Spinal cord (tissue), 10 donors: Measurements from ENCODE around the gene MRPL24. TPM values are rescaled to one million over a fixed set of nuclear protein-coding genes. Genes with fewer than 3 reads are reported as not detected.

Source experiments
- DNase-seq, 6 donors: peaks; one replicate each; pipeline versions ENCODE4 v3.0.0 to v3.0.0-alpha.2; 2013 to 2015; ENCODE audit warnings: low spot score in 6 of 6, low read depth in 4 of 6
- H3K27ac ChIP-seq: one replicate; pipeline ENCODE4 v1.5.1; 2013; ENCODE audit warnings: low read depth, low read length, control low read depth
- H3K27me3 ChIP-seq: one replicate; pipeline ENCODE4 v1.6.1; 2013; ENCODE audit warnings: low read length; ENCODE audit not compliant: control insufficient read depth, insufficient read depth
- H3K36me3 ChIP-seq: one replicate; pipeline ENCODE4 v1.6.1; 2013; ENCODE audit warnings: low read length; ENCODE audit not compliant: control insufficient read depth, insufficient read depth
- H3K4me1 ChIP-seq: one replicate; pipeline ENCODE4 v1.6.1; 2013; ENCODE audit warnings: low read length; ENCODE audit not compliant: control insufficient read depth, insufficient read depth
- H3K4me3 ChIP-seq: one replicate; pipeline ENCODE4 v1.5.1; 2013; ENCODE audit warnings: low read depth, low read length, control low read depth
- H3K9me3 ChIP-seq: one replicate; pipeline ENCODE4 v1.6.1; 2013; ENCODE audit warnings: low read length; ENCODE audit not compliant: control insufficient read depth, insufficient read depth
- WGBS: methylation state at CpG from one replicate; pipeline ENCODE4 v1.1.5; 2013; ENCODE audit warnings: missing lambda C conversion rate; ENCODE audit not compliant: insufficient coverage; 5-methylcytosine and 5-hydroxymethylcytosine counted together
- polyA plus RNA-seq, 2 donors: library from polyadenylated mRNA; unstranded; fragments of 120-200 nt; gene quantifications; one replicate each; pipeline ENCODE4 v1.2.1, GENCODE V29; 2013; ENCODE audit not compliant: insufficient read length in 2 of 2
- total RNA-seq, 2 donors: library from RNA; depleted of rRNA in 1 of 2; stranded (reverse); fragments of 120-200 nt in 1 of 2; fragments of >200 nt in 1 of 2; gene quantifications; one replicate each; pipeline versions ENCODE4 v1.2.3 to v1.2.4, GENCODE V29; 2013 to 2014
- donor health status: healthy.

MRPL24 gene
- total and polyA plus RNA-seq, 4 donors = 22.9 to 61.1 (median 57.2) TPM

DNA sequence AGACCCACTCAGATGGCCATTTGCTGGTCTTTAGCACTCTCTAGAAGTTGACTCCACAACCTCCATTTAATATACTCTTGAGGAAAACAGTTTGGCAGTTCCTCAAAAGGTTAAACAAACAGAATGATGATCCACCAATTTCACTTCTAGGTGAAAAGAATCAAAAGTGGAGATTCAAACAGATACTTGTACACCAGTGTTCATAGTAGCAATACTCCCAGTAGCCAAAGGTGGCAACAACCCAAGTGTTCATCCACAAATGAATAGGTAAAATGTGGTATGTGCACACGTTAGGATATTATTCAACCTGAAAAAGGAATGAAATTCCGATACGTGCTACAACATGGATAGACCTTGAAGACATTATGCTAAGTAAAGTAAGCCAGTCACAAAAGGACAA, 32.7 kb upstream of the MRPL24 start:
- WGBS = no CpG with 5 or more reads among the region's 3 CpGs
- no peaks in the 10 kb centered on the region for H3K27me3 ChIP-seq
- H3K4me1 ChIP-seq = peaks cover 12% of the 10 kb centered on the region
- DNase-seq = no peak
- H3K36me3 ChIP-seq = peaks cover 8% of the 10 kb centered on the region
- no peak overlapping the region for H3K27ac ChIP-seq
- no peak overlapping the region for H3K4me3 ChIP-seq
- no peaks in the 10 kb centered on the region for H3K9me3 ChIP-seq

DNA sequence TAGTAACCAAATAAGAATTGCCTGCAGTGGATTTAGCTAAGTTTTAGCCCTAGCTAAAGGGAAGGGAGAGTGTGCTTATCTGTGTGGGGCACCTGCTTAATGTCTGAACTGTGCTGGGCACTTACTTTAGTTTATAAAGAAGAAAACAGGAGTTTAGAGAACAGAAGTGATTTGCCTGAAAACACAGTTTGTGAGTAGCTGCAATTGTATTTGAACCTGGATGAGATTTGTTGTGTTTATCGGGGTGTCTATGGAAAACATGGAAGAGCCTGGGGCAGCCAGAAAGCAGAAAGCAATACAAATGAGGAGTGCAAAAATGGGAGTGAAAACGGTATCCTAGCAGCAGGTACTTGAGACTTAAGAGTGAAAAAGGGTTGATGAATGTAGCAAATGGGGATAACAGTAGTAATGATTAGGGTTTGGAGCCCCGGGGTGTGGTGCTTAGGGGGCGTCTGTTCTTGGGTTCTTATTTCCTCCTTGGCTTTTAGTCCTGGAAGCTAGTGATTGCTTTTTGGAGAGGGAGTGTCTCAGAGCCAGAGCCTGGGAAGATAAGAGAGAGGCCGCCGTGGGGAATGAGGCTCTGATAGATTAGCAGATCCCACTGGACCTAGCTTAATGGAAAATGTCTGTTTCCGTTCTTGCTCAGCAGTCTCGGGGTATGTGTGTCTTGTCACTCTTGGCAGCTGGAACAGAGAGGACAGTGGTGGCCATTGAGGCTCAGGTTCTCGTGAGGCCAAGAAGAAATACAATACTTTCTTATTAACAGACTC, 32.0 kb upstream of the MRPL24 start:
- Histone ChIP-seq H3K36me3 (peaks cover 8% of the 10 kb centered on the region), H3K4me1 (peaks cover 18% of the 10 kb centered on the region), H3K27me3 (no peaks in the 10 kb centered on the region), H3K27ac (no peak overlapping the region), H3K4me3 (no peak overlapping the region), H3K9me3 (no peaks in the 10 kb centered on the region)
- peak in 1 of 6 donors; percentile 17 for DNase-seq
- 55% methylated on average over 7 of the region's 9 CpGs for WGBS

DNA sequence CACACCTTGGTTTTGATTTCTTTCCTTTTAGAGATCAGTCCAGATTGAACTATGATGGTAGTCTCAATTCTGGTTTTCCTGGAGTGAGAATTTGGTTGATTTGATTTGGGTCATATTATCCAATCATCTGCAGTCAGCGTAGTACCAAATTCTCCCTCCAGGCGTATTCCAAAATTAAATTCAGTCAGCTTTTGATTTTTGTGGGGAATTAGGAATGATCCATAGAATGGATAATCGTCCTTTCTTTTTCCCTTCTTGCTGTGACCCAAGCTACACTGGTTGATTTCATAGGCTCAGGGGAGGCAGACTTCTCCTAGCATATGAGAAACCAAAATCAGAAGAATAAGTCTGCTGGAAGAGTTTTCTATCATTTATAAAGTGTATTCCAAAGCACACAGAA, 31.3 kb upstream of the MRPL24 start:
- Histone ChIP-seq H3K27ac (no peak overlapping the region), H3K4me3 (no peak overlapping the region), H3K36me3 (peaks cover 8% of the 10 kb centered on the region), H3K27me3 (no peaks in the 10 kb centered on the region), H3K9me3 (no peaks in the 10 kb centered on the region), H3K4me1 (peaks cover 20% of the 10 kb centered on the region)
- no peak for DNase-seq
- WGBS = no CpG with 5 or more reads among the region's 3 CpGs

DNA sequence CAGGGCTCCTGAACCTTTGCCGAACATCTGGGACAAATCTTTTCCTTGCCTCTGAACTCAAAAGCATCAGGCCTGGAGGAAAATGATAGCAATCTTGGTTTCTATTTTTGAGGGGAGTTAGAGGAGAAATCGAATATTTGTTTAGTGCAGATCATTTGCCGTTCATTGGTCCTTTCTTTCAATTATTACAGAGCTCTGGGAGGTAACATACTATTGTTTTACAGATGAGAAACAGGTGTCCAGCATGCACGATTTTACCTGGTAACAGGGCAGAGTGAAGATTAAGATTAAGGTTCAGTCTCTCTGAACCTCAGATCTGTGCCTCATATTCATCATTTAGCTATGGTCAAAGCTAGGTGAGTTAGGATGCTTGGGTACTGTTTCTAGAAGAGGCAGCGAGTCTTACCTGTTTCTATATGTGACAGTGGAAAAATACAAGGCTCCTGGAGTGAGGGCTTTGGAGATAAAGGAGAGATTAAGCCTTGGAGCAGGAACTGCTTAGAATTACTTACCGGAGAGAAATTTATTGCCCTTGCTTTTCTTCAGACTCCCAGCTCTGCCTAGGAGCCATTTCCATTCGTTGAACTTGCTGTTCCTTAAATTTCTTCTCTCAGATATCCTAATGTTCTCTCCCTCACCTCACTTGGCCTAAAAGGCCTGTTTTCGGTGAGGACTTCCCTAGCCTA, 27.9 kb upstream of the MRPL24 start:
- H3K36me3 ChIP-seq = peaks cover 8% of the 10 kb centered on the region
- peak overlapping the region; percentile 99 for H3K4me3 ChIP-seq
- H3K9me3 ChIP-seq = no peaks in the 10 kb centered on the region
- H3K4me1 ChIP-seq = peaks cover 20% of the 10 kb centered on the region
- WGBS = 80% methylated on average over 1 of the region's 8 CpGs
- DNase-seq = no peak
- H3K27ac ChIP-seq = no peak overlapping the region
- no peaks in the 10 kb centered on the region for H3K27me3 ChIP-seq

DNA sequence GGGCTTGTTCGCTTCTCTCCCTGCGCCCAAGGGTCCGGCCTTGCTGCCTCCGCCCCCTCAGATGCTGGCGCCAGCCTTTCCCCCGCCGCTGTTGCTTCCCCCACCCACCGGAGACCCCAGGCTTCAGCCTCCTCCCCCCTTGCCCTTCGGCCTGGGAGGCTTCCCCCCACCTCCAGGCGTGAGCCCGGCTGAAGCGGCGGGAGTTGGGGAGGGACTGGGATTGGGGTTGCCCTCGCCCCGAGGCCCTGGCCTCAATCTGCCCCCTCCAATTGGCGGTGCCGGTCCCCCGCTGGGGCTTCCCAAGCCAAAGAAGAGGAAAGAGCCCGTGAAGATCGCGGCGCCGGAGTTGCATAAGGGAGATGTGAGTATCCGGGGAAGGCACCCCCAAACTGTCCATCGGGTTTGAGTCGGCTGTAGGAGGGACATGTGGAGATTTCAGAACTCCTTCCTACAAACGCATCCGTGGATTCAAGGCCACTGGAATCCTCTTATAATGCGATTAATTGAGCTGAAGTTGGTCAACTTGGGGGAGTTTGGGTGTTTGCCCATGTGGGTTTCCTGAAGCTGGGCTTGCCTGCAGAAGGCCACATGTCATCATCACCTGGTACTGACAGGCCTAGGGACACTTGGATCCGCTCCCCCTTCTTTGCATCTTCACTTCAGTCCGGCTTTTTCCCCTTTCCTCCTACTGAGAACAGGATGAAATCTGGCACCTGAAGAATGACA, 27.2 kb upstream of the MRPL24 start:
- H3K4me3 ChIP-seq = peak overlapping the region; percentile 99
- peaks cover 20% of the 10 kb centered on the region for H3K4me1 ChIP-seq
- no peaks in the 10 kb centered on the region for H3K9me3 ChIP-seq
- no peak for DNase-seq
- H3K27me3 ChIP-seq = no peaks in the 10 kb centered on the region
- peak overlapping the region; percentile 98 for H3K27ac ChIP-seq
- peaks cover 8% of the 10 kb centered on the region for H3K36me3 ChIP-seq
- 0% methylated on average over 12 of the region's 31 CpGs for WGBS

DNA sequence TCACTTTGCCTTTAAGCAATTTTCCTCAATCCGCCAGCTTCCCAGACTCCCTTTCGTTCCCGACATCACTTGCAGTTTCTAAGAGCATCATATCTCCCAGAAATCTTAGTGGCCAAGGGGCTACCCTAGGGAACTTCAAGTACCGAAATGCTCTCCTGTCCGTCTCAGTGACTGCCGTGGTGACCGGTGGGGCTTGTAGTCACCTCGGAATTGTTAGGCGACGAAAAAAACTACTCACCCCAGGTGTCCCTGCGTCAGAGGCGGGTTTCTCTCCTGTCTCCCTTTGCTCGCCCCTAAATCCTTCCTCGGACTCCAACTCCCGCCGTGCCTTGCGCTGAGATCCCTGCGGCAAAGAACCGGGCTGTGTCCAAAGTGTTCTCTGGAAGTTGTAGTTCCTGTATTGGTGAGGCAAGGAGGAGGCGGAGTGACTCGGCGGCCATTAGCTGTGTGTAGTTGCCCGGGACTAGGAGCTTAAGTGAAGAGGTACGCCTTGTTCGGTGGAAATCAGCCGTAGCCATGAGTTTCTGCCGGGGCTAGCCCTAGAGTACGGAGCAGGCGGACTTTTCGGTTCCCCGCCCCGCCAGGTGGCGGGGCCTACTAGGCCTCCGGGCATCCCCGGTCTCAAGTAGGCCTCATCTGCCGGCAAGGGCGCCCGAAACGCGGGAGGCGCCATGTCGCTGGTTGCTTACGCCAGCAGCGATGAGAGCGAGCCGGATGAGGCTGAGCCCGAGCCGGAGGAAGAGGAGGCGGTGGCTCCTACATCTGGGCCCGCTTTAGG, 26.4 kb upstream of the MRPL24 start, which contains the start of gene PRCC:
TSS of gene PRCC (plus strand) at position 435 of the 778 bp plus-strand sequence. CDS start at position 672, 237 bp downstream.
- 0% methylated on average over 50 of the region's 50 CpGs for WGBS
- peak; percentile 98 to 100 (median 100) for DNase-seq
- H3K4me3 ChIP-seq = peak within 1 kb of the TSS; percentile 99
- H3K27me3 ChIP-seq = no peaks in the 10 kb centered on the region
- peaks cover 8% of the 10 kb centered on the region for H3K36me3 ChIP-seq
- H3K27ac ChIP-seq = peak within 1 kb of the TSS; percentile 98
- peaks cover 20% of the 10 kb centered on the region for H3K4me1 ChIP-seq
- H3K9me3 ChIP-seq = no peaks in the 10 kb centered on the region

DNA sequence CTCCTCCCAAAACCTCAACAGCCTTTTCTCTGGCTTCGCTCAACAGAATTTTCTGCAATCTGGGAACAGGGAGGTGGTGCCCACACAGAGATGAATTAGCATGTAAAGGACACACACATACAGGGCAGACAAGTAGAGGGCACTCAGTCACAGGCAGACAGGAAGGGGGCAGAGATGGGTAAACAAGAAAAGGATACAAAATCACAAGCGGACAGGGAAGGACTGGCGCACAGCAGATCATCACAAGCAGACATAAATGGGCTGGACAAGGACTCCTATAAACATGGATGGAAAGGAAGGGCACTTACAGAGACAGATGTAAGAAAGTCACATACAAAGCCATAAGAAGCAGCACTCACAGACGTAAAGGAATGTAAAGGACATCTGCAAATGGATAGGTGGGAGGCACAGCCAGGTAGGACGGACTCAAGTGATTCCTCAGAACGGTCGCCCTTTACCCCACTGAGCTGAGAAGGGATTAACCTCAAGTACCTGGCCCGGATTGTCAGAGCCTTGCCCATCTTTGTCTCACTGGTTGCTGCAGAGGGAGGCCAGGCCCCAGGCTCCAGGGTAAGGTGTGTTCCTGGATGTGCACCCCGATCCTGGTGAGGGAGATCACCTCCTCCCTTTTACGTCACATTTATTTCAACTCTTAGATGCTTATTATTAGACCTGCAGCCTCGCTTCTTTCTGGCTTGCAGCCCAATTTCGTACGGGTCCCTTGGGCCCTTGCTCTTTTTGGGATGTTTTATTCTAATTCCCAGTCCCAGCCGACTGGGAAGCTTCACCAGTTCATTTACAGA, 25.6 kb upstream of the MRPL24 start:
- WGBS = 11% methylated on average over 12 of the region's 14 CpGs
- Histone ChIP-seq H3K9me3 (no peaks in the 10 kb centered on the region), H3K4me1 (peaks cover 18% of the 10 kb centered on the region), H3K36me3 (peaks cover 6% of the 10 kb centered on the region), H3K27ac (peak overlapping the region; percentile 98), H3K27me3 (no peaks in the 10 kb centered on the region), H3K4me3 (peak overlapping the region; percentile 99)
- peak in 1 of 6 donors; percentile 57 for DNase-seq

DNA sequence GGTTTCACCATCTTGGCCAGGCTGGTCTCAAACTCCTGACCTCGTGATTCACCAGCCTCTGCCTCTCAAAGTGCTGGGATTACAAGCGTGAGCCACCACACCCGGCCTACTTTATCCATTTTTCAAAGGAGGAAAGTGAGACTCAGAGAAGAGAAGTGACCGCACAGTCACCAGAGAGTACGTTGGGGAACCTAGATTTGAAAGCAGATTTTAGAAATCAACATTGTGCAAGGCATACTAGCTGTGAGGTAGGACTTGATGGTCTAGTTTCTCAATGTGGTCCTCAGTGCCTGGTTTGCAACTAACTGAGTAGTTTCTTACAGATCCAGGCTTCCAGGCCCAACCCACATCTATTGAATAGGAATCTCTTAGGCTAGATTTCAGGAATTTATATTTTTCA, 24.8 kb upstream of the MRPL24 start:
- no peak overlapping the region for H3K4me3 ChIP-seq
- H3K27ac ChIP-seq = no peak overlapping the region
- no CpG with 5 or more reads among the region's 5 CpGs for WGBS
- DNase-seq = no peak
- no peaks in the 10 kb centered on the region for H3K36me3 ChIP-seq
- peaks cover 15% of the 10 kb centered on the region for H3K4me1 ChIP-seq
- H3K27me3 ChIP-seq = no peaks in the 10 kb centered on the region
- no peaks in the 10 kb centered on the region for H3K9me3 ChIP-seq
